Posterior vena cava (tissue), 2 donors: Measurements from ENCODE around the gene EGLN1. TPM values are rescaled to one million over a fixed set of nuclear protein-coding genes. Genes with fewer than 3 reads are reported as not detected.
A peak's percentile ranks its signal among the peaks of the same experiment; 100 is the strongest.
"Not testable (repeated sequence)": the region's sequence is repeated elsewhere in the genome, so short reads cannot be mapped to it uniquely, and the experiment has no call there.

Source experiments
- DNase-seq: peaks from one replicate; pipeline ENCODE4 v3.0.0-alpha.2; 2020; ENCODE audit warnings: low spot score
- intact Hi-C, 2 donors: fragments of 100-400 bp; cut with DNase I; formaldehyde crosslinking; loops; one replicate each; pipeline versions ENCODE4 v1.14.1 to v1.14.2; 2022 to 2023
- long read RNA-seq, 2 donors: library from polyadenylated mRNA; unstranded; transcript quantifications; one replicate each; pipeline ENCODE4 v2.0.0, GENCODE V29; 2020 to 2021
- total RNA-seq, 2 donors: library from RNA; stranded (reverse); fragmentation: NEBNext Ultra II Directional; extraction: Animal tissue kit (Norgen Biotek cat#: 25700); gene quantifications; one replicate each; pipeline ENCODE4 v1.2.1, GENCODE V29; 2021
- donor health status: DM: yes; HTN: yes; CAD: no.
- donor health status: DM: yes; HTN: yes; CAD: no.

EGLN1 gene
- 10 to 100 TPM; 29.6 to 33.1 TPM for total RNA-seq
- long read RNA-seq, donor 1, full-length matches to known transcripts: 19 of 24 reads
- long read RNA-seq, donor 1, partial matches to known transcripts: 0 of 24 reads
- long read RNA-seq, donor 1, other reads (novel, unspliced or antisense): 5 of 24 reads
- long read RNA-seq, donor 2, full-length matches to known transcripts: 2 of 4 reads
- long read RNA-seq, donor 2, partial matches to known transcripts: 0 of 4 reads
- long read RNA-seq, donor 2, other reads (novel, unspliced or antisense): 2 of 4 reads

DNA sequence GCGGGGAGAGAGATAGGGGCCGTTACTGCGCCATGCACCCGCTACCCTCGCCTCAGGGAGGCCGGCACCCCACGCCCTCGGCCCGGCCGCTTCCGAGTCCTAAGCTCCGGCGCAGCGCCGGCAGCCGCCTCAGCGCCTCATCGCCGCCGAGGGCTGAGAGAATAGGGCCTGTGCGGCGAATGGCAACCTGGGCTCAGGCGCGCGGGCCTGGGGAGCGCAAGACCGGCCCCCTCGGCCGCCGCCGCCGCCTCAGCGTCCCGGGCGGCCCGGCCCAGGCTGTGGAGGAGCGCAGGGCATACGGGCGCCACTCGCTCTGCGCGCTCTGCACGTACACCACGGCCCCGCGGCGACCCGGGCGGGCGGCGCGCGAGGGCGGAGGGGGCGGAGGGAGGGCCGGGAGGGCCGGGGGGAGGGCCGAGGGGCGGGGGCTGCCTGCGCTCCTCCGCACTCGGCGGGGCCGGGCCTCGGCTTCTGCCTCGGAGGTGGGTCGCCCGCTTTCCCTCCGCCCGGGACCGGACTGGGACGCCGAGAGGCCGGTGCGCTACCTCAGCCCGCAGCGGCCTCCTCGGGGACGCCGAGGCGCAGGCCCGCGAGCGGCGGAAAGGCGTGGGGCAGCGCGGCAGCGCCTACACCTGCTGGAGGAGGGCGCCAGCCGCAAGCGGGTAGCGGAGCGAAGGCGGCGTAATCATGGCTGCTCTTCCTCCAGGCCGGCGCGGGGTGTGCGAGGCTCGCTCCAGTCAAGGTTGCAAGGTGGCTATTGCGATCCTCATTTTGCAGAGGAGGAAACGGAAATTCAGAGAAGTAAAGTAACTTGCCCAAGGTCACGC, at the start of gene EGLN1:
Gene EGLN1 (minus strand): TSS at position 317 of the 827 bp plus-strand sequence. CDS start 399 bp downstream, outside the sequence.
- intact Hi-C loops: no loop called here
- peak; percentile 95 for DNase-seq

DNA sequence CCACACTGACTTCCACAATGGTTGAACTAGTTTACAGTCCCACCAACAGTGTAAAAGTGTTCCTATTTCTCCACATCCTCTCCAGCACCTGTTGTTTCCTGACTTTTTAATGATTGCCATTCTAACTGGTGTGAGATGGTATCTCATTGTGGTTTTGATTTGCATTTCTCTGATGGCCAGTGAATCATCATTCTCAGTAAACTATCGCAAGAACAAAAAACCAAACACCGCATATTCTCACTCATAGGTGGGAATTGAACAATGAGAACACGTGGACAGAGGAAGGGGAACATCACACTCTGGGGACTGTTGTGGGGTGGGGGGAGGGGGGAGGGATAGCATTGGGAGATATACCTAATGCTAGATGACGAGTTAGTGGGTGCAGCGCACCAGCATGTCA, 49.4 kb upstream of the EGLN1 start:
- DNase-seq, intact Hi-C loops: not testable (repeated sequence)

DNA sequence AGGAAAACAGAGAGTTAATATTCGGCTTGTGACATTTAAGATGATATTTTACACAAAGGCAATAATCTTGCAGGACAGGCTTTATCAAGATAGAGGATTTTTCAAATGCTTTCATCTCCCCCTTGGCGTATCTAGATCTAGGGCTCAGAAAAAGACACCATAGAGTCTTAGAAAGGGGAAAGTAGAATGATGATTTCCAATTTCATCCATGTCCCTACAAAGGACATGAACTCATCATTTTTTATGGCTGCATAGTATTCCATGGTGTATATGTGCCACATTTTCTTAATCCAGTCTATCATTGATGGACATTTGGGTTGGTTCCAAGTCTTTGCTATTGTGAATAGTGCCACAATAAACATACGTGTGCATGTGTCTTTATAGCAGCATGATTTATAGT, 48.9 kb upstream of the EGLN1 start:
- intact Hi-C loops, DNase-seq: not testable (repeated sequence)

DNA sequence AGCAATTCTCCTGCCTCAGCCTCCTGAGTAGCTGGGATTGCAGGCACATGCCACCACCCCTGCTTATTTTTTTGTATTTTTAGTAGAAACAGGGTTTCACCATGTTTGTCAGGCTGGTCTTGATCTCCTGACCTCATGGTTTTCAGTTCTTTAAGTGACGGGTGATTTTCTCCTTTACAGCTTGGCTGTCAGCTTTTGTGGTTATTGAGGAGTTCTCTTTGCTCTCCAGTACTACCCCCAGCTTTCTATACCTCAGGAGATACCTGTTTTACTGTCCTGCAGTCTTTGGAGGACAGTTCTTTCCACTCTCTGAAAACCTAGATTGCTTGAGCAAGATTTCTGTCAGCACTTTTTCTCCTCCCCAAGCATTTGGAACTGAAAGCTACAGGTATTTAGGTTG, 45.9 kb upstream of the EGLN1 start:
- intact Hi-C loops: no loop called here
- DNase-seq: no peak

DNA sequence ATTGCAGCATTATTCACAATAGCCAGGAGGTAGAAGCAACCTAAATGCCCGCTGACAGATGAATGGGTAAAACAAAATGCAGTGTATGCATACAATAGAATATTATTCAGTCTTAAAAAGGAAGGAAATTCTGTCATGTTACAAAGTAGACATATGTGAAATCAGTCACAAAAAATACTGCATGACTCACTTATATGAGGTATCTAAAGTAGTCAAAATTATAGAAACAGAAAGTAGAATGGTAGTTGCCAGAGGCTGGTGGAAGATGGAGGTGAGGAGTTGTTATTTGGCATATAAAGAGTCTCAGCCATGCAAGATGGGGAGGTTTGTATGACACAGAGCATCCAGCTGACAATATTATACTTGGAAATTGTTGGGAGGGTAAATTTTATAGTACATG, 43.0 kb upstream of the EGLN1 start:
- intact Hi-C loops: no loop called here
- no peak for DNase-seq

DNA sequence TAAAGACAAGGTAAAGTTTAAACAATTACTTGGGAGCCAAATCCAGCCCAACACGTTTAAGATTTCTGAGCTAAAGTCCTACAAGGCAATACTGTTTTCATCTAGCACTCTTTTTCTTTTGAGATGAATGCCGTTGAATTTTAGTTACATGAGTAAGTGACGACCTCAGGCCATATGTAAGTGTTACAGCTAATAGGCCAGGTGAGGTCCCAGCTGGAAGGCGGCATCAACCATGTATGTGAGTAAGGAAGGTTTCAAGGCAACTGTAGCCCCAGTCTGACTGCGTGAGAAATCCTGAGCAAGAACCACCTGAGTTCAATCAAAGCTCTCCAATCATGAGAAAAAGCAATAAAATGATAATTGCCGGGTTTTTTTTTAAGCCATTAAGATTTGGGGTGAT, 41.5 kb upstream of the EGLN1 start:
- intact Hi-C loops: no loop called here
- no peak for DNase-seq

DNA sequence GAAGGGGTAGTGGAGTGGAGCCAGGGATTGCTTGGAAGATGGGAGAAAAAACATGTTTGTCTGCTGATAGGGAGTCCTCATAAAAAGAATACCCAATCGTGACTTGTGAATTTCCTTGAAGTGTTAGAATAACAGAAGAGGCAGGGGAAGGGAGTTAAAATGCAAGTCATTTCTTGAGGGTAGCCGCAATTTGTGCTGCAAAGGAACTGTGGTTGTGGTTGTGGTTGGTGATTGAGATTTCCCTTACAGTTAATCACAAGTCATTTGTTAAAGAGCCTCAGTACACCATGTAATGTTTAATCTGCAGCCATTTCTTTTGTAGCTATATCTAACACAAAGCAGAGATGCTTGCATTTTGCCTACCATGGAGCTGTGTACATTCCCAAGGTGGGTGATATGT, 38.5 kb upstream of the EGLN1 start:
- intact Hi-C loops: no loop called here
- no peak for DNase-seq

DNA sequence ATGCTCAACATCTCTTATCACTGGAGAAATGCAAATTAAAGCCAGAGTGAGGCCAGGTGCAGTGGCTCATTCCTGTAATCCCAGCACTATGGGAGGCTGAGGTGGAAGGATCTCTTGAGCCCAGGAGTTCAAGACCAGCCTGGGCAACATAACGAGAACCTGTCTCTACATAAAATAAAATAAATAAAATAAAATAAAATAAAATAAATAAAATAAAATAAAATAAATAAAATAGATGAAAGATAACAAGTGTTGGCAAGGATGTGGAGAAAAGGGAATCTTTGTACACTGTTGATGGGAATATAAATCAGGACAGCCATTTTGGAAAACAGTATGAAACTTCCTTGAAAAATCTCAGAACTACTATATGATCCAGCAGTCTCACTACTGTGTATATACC, 37.4 kb upstream of the EGLN1 start:
- DNase-seq, intact Hi-C loops: not testable (repeated sequence)

DNA sequence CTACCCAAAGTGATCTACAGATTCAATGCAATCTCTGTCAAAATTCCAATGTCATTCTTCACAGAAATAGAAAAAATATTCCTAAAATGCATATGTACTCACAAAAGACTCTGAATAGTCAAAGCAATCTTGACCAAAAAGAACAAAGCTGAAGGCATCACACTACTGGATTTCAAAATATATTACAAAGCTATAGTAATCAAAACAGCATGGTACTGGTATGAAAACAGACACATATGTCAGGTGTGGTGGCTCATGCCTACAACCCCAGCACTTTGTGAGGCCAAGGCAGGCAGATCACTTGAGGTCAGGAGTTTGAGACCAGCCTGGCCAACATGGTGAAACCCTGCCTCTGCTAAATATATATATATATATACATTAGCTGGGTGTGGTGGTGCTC, 35.9 kb upstream of the EGLN1 start:
- DNase-seq, intact Hi-C loops: not testable (repeated sequence)

DNA sequence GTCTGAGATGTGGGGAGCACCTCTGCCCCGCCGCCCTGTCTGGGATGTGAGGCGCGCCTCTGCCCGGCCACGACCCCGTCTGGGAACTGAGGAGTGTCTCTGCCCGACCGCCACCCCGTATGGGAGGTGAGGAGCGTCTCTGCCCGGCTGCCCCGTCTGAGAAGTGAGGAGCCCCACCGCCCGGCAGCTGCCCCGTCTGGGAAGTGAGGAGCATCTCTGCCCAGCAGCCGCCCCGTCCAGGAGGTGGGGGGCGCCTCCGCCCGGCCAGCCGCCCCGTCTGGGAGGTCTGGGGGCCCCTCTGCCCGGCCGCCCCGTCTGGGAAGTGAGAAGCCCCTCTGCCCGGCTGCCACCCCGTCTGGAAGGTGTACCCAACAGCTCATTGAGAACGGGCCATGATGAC, 32.0 kb upstream of the EGLN1 start:
- intact Hi-C loops, DNase-seq: not testable (repeated sequence)

DNA sequence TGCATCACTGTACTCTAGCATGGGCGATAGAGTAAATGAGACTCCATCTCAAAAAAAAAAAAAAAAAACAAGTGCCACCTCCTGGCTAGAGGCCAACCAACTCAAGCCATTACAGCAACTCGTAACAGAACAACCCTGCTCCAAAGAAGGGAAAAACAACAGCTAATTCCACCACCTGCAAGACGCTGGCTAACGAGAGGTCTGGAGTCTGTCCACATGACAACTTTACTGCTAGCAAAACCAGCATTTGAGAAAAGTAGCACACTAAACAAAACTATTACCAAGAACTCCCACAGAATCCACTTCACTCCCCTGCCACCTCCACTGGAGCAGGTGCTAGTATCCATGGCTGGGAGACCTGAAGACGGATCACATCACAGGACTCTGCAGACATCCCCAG, 24.1 kb upstream of the EGLN1 start:
- no peak for DNase-seq
- intact Hi-C loops: loop anchor here in 1 of 2 donors (2.0 kb wide), 1 partner anchor 57 kb away; no protein-coding TSS in a partner anchor

DNA sequence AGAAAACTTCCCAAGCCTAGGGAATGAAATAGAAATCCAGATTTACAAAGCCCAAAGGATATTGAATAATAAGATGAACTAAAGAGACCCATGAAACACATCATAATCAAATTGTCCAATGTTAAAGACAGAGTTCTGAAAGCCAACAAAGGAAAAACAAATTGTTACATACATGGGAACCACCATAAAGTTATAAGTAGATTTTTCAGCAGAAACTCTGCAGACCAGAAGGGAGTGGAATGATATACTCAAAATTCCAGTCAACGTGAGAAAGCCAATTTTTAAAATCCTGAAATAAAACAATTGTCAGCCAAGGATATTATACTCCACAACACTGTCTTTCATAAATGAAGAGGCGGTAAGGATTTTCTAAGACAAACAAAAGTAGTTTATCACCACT, 22.0 kb upstream of the EGLN1 start:
- intact Hi-C loops: no loop called here
- no peak for DNase-seq

DNA sequence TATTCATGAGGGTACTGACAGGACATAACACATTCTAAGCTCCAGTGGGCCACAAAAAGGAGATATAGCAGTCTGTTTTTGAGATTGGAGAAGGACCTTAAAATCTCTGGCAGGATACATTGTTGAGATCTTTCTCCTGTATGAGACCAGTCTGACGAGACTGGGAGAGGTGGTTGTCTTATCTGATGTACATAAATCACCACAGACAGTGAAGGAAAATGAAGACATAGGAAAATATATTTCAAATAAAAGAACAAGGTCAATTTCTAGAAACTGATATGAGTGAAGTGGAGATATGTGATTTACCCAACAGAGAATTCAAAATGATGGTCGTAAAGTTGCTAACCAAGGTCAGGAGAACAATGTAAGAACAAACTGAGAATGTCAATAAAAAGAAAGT, 21.3 kb upstream of the EGLN1 start:
- no peak for DNase-seq

DNA sequence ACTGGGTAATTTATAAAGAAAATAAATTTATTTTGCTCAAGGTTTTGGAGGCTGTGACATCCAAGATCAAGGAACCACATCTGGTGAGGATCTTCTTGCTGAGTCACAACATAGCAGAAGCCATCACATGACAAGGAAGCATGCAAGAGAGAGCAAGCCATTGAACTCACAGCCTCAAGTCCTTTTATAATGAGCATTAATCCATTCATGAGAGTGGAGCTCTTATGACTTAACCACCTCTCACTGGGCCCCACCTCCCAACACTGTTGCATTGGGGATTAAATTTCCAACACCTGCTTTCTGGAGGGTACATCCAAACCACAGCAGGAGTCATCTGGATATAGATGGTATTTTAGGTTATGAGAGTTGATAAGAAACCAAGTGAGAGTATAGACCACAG, 20.6 kb upstream of the EGLN1 start:
- no peak for DNase-seq
- intact Hi-C loops: no loop called here

More for the DNA sequence above, 21.3 kb upstream of the EGLN1 start:
- intact Hi-C loops: no loop called here

DNA sequence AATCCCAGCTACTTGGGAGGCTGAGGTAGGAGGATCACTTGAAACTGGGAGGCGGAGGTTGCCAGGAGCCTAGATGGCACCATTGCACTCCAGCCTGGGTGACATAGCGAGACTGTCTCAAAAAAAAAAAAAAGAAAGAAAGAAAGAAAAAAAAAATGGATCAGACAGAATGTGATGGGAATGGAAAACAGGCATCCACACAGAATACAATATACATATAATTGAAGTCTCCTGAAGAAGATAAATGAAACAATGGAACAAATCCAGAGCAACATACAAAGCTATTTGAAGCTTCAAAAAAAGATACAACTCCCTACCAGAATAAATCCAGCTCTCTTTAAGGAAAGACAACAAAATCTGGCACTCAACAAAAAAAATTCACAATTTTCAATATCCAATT, 10.9 kb upstream of the EGLN1 start:
- intact Hi-C loops: no loop called here
- DNase-seq: no peak

DNA sequence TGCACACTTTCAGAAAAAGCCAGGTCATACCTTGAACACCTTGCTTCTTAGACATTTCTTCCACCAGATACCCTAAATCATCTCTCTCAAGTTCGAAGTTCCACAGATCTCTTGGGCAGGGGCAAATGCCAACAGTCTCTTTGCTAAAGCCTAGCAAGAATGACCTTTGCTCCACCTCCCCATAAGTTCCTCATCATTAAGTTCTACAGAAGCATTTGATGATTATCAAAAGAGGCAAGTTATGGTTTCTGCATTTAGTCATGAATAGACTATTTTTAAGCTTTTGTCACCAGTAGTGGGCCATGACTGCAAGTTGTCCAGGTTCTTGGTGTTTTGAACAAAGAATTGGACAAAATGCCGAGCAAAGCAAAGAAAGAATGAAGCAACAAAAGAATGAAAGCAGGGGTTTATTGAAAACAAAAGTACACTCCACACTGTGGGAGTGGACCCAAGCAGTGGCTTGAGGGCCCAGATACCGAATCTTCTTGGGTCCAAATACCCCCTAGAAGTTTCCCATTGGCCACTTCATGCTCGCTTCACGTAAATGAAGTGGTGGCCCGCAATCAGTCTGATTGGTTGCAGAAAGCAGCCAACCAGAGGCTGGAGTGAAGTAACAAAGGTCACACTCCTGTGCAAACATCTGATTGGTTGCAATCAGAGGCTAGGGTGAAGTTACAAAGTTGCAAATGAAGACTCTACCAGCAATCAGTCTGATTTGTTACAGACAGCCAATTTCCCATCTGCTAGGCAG, 9.8 kb upstream of the EGLN1 start:
- intact Hi-C loops: no loop called here
- no peak for DNase-seq

DNA sequence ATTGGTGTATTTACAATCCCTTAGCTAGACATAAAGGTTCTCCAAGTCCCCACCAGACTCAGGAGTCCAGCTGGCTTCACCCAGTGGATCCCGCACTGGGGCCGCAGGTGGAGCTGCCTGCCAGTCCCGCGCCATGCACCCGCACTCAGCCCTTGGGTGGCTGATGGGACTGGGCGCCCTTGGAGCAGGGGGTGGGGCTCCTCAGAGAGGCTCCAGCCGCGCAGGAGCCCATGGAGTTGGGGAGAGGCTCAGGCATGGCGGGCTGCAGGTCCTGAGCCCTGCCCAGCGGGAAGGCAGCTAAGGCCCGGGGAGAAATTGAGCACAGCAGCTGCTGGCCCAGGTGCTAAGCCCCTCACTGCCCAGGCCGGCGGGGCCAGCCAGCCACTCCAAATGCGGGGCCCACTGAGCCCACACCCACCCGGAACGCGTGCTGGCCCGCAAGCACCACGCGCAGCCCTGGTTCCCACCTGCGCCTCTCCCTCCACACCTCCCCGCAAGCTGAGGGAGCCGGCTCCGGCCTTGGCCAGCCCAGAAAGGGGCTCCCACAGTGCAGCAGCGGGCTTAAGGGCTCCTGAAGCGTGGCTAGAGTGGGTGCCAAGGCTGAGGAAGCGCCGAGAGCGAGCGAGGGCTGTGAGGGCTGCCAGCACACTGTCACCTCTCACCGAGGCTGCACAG, 8.7 kb upstream of the EGLN1 start:
- intact Hi-C loops, DNase-seq: not testable (repeated sequence)

DNA sequence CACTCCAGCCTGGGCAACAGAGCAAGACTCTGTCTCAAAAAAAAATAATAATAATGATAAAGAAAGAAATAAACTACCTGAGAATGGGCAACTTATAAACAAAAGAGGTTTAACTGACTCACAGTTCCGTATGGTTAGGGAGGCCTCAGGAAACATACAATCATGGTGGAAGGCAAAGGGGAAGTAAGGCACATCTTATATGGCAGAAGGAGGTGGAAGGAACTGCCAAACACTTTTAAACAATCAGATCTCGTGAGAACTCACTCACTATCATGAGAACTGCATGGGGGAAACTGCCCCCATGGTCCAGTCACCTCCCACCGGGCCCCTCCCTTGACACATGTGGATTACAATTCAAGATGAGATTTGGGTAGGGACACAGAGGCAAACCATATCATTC, 6.3 kb upstream of the EGLN1 start:
- DNase-seq: no peak
- intact Hi-C loops: no loop called here

DNA sequence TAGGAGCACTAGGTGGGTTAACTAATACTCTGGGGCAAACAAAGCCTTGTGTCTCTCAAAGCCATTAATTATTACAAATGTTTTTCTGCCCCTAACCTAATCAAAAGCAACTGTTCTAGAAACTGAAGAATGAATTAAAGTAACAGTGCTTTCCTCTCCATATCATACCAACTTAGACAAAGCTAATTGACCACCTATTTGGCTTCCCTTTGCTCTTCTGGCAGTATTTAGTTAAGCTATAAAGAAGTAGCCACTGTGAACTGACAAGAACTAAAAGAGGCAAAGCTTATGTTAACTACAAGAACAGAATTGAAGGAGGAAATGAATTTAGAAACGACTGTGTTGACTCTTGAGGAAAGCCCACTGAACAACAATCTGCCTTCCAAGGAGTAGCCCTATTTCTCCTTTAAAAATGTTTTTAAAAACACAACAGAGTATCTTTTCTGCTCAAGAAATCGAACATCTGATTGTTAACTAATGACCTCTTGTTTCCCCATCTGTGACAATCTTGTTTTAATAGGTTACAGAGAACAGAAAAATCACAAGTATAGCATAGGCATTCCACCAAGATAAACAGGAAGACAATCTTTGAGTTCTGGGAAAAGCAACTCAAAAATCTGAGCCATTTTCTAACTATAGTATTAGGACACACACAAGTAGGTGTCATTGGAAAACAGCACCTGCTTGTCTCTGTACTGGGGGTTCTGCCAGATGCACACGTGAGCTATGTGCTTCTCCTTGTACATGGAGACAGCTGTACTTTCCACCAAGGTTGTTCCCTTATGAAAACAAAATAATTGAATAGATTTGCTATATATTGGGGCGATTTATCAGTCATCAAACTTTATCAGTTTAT, 3.1 kb upstream of the EGLN1 start:
- intact Hi-C loops: no loop called here

More for the DNA sequence above, 3.1 kb upstream of the EGLN1 start:
- no peak for DNase-seq
